Endometrial microvascular endothelial cells (primary cell): ENCODE measurements around the gene GALNT14. TPM values are rescaled to one million over a fixed set of nuclear protein-coding genes. Genes with fewer than 3 reads are reported as not detected.

Experiments used
- in situ Hi-C: cut with HindIII; loops from 2 replicates; pipeline ENCODE4 v1.10.0; 2017; ENCODE audit warnings: low sequenced_read_pairs, low pct_unique_long_range_greater_than_20kb; ENCODE audit errors: inconsistent ontology term
- total RNA-seq: library from RNA; depleted of rRNA; stranded (reverse); fragments of >200 nt; gene quantifications from one replicate; pipeline ENCODE4 v1.2.3, GENCODE V29; 2015; ENCODE audit errors: inconsistent ontology term

The GALNT14 gene
- total RNA-seq, 1 donor from 2014 or later, result 3.6 TPM

DNA sequence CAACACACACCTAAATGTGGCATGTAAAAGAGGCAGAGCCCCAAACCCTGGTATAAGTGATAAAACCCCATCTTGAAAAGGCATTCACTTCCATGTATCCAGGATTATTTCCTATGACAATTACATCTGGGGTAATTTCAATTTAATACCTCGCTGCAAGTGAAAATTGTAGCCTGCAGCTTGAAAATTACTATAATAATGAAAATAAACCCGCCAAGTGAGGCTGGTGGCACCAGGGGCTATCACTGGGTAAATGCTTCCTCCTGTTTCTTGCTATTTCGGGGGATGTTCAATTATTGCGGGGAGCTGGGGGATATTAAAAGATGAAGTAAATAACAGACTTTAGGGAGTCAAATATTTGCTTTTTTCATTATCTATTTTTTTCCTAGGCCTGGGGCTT, 171.5 kb downstream of the GALNT14 start:
- in situ Hi-C loops, result no loop called here

GRCh38 chr2:30965022-30965531, 173.2 kb downstream of the GALNT14 start:
- in situ Hi-C loops, result no loop called here

DNA sequence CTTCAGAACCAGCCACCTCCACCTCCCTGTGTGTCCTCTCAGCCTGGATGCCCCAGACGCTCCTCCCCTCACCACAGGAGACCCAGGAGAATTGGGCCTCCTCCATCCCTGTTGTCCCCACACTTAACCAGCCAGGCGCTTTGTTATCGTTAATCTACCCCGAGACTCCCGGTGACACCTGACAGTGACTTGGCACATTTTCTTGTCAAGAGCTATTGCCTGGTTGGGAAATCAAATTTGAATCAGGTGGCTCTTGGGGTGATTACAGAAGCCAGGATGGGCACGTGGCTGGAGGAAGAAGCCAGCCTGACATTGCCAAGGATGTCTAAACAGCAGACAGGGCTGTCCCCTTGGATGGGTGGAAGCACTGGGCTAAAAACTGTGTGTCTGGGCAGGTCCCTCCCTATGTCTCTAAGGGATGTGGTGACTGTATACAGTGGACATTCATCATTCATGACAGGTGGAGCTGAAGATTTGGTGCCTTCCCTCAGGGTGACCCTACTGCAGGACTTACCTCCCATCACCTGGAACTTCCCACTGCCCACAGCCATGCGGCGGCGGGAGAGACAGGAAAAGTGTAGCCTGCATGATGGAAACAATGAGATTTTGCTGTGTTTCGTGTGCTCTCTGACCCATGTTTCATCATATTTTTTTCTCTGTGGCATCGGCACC, 173.8 kb downstream of the GALNT14 start:
- in situ Hi-C loops, result no loop called here

GRCh38 chr2:30963184-30963583, 175.1 kb downstream of the GALNT14 start:
- in situ Hi-C loops, result no loop called here

GRCh38 chr2:30960213-30960612, 178.0 kb downstream of the GALNT14 start:
- in situ Hi-C loops, result no loop called here

GRCh38 chr2:30959653-30960052, 178.6 kb downstream of the GALNT14 start:
- in situ Hi-C loops, result no loop called here

DNA sequence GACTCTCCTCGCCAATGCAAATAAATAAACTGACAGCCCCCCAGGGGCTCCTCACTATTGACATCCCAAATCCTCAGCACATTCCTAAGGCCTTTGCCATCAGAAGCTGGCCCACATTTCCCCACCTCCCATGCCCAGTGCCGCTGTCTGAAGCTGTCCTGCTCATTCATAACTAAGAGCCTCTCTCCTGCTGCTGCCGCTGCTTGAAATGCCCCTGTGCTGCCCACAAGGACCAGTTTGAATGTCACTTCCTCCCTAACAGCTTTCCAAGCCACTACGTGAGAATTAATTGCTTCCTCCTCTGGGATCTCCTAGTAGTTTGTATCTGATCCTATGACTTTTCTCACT, 179.3 kb downstream of the GALNT14 start:
- in situ Hi-C loops, result no loop called here

DNA sequence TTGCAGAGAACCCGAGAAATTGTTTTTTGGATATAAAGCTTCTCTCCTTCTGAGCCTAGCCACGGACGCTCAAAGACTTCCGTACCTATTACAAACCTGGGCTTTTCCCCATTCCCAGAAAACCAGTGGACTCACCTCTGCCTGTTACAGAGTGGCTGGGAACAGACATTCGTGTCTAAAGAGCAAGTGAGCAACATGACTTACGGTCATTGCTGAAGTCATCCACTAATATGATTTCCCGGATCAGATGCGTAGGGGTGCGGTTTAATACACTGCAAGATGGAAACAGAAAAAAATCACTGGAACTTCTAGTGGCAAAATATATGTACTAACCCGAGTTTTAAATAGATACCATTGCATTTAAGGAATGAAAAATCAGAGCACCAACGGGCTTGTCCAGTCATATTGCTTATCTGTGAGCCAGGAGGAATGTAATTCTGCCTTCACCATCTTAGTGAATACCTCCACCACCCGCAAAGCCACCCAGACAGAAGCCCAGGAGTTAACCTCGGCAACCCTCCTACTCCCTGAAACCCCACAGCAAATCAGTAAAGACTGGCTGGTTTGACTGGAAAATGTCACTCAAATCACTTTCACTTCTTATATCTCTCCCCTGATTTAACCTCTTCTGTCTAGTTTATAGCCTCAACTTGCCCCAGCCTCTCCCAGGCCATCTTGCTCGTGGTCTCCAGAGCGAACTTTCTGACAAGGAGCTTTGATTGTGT, 179.9 kb downstream of the GALNT14 start:
- in situ Hi-C loops, result no loop called here

GRCh38 chr2:30957591-30957990, 180.6 kb downstream of the GALNT14 start:
- in situ Hi-C loops, result no loop called here

- in situ Hi-C loops, result no loop called here
Observed at GRCh38 chr2:30956995-30957394, 181.2 kb downstream of the GALNT14 start.

DNA sequence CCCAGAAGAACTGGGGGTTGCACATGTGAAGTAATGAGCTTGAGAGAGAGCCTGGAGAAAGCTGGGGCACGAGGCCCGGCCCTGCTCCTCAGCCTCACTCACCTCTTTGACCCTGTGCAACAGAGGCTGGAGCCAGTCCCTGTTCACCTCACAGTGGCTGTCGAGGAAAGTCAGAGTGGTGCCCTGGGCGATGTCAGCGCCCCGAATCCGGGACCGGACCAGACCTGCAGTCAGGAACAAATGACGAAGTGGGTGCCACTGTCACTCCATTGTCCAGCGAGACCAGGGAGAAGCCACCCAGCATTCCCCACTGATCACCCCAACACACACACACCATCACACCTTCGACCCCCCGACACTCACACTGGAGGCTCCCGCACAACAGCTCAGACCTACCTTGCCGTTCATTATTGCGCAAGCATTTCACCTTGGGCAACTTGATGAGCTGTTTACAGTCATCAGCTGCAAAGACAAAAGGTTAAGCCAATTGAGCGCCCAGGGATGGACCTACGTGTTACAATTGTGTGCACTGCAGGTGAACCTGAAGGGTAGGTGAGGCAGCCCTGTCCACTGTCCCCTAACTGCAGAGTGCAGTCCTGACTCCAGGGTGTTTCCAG, 182.6 kb downstream of the GALNT14 start:
- in situ Hi-C loops, result no loop called here

- in situ Hi-C loops, result no loop called here
Observed at GRCh38 chr2:30950339-30950738, 187.9 kb downstream of the GALNT14 start.

- in situ Hi-C loops, result no loop called here
Observed at GRCh38 chr2:30949435-30949834, 188.8 kb downstream of the GALNT14 start.

- in situ Hi-C loops, result no loop called here
Observed at GRCh38 chr2:30948857-30949256, 189.4 kb downstream of the GALNT14 start.

- in situ Hi-C loops, result no loop called here
Observed at GRCh38 chr2:30948130-30948529, 190.1 kb downstream of the GALNT14 start.

DNA sequence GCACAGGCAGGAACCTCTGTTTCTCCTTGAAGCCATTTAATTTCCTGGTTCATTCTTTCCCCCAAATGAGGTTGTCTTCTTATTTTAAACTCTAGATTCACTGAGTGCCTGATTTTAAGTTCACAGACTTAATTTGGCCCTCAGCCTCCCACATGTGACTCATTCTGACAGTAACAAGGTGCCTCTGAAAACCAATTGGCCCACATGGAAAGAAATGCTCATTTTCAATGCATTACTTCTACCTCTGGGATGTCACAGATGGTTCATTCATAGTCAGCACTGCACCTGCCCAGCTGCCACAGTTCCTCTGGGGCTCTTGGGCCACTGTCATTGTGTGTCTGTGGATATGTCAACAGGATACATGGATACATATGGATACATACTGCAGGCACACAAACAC, 190.6 kb downstream of the GALNT14 start:
- in situ Hi-C loops, result no loop called here

DNA sequence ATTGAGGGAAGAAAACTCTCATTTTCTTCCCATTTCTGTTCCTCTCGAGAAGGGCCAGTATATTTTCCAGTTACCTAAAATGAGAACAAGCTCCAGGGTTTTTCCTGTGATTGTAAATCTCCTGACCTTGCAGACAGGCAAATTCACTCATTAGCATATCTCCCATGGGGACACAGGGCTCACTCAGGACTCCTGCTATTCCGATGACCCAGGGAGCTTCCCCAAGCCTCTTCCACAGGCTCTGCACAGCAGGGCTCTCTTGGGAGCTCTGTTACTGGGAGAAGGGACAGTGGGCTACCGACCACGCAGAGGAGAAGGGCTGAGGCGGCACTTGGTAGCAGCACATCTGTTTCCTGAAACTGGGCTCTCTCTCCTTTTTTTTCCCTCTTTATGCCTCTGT, 195.8 kb downstream of the GALNT14 start:
- in situ Hi-C loops, result no loop called here

DNA sequence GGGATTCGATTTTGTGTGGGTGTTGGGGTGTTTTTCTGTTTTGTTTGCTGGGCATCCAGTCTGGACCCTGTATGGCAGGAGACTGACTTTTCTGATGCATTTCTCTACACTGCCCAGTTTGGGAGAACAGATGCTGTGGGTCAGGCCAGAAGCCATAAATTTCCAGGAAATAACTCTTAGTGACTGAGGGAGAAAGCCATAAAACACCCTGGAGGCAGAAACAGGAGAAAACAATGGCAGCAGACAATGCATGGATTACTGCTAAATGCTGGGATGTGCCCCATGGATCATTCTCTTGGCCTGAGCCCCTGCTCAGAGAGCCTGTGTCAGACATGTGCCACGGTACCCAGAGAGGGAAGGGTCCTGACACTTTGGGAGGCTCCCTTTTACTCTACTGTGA, 197.4 kb downstream of the GALNT14 start:
- in situ Hi-C loops, result no loop called here

- in situ Hi-C loops, result no loop called here
Observed at GRCh38 chr2:30939364-30939763, 198.9 kb downstream of the GALNT14 start.

DNA sequence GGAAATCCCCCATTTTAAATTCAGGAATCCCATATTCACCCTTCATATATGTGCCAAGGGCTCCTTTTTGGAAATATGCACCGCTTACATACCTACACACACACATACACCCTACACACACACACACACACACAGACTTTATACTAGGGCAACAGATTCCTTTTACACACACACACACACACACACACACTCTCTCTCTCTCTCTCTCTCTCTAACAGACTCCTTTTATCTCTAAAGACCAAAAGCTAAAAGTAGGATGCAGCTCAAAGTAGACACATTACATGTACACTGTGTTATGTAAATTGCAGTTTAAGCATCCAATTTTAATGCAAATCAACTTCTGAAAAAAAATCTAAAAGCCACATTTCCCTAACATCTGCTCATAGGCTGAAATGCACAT, 200.0 kb downstream of the GALNT14 start:
- in situ Hi-C loops, result no loop called here
